Spleen (tissue), 11 donors: ENCODE measurements around the gene RNF115. TPM values are rescaled to one million over a fixed set of nuclear protein-coding genes. Genes with fewer than 3 reads are reported as not detected.

Source experiments
- DNase-seq: peaks from one replicate; pipeline ENCODE4 v3.0.0-alpha.2; 2020
- H3K27ac ChIP-seq, 8 donors: fragments of 200-600 bp; sonication (generic) in 7 of 8; 1 replicate in 4 of 8; 2 replicates in 4 of 8; pipeline versions ENCODE4 v1.5.0 to v1.8.0; 2016 to 2021; ENCODE audit warnings: inconsistent platforms in 4 of 8, mild to moderate bottlenecking in 4 of 8, moderate library complexity in 1 of 8
- H3K27me3 ChIP-seq, 7 donors: fragments of 200-600 bp; sonication (generic) in 6 of 7; replicated peaks in 1 of 7; 1 replicate in 4 of 7; 2 replicates in 3 of 7; pipeline versions ENCODE4 v1.5.0 to v1.8.0; 2016 to 2021; ENCODE audit warnings: inconsistent platforms in 3 of 7, mild to moderate bottlenecking in 1 of 7
- H3K36me3 ChIP-seq, 6 donors: fragments of 200-600 bp; sonication (generic) in 5 of 6; 1 replicate in 4 of 6; 2 replicates in 2 of 6; pipeline versions ENCODE4 v1.5.0 to v1.8.0; 2016 to 2021; ENCODE audit warnings: inconsistent platforms in 2 of 6
- H3K4me1 ChIP-seq, 6 donors: fragments of 200-600 bp; sonication (generic) in 5 of 6; 1 replicate in 3 of 6; 2 replicates in 3 of 6; pipeline versions ENCODE4 v1.5.0 to v1.8.0; 2016 to 2021; ENCODE audit warnings: inconsistent platforms in 3 of 6
- H3K4me3 ChIP-seq, 8 donors: fragments of 200-600 bp; sonication (generic) in 7 of 8; 1 replicate in 4 of 8; 2 replicates in 4 of 8; pipeline versions ENCODE4 v1.5.0 to v1.8.0; 2016 to 2021; ENCODE audit warnings: inconsistent platforms in 4 of 8, mild to moderate bottlenecking in 4 of 8, moderate library complexity in 2 of 8
- H3K9me3 ChIP-seq, 8 donors: fragments of 200-600 bp; sonication (generic) in 7 of 8; 1 replicate in 4 of 8; 2 replicates in 4 of 8; pipeline versions ENCODE4 v1.5.0 to v1.8.0; 2016 to 2021; ENCODE audit warnings: inconsistent platforms in 4 of 8
- CTCF ChIP-seq, 11 experiments: fragments of 200-600 bp in 7 of 11; fragments of 450-650 bp in 4 of 11; sonication (generic) in 4 of 11; IDR thresholded peaks in 8 of 11; conservative IDR thresholded peaks in 3 of 11; 1 replicate in 7 of 11; 2 replicates in 4 of 11; pipeline versions ENCODE4 v1.4.0 to v1.8.0; 2016 to 2021; ENCODE audit warnings: antibody characterized with exemption in 11 of 11, inconsistent platforms in 4 of 11, mild to moderate bottlenecking in 1 of 11
- POLR2A ChIP-seq, 3 donors: fragments of 450-650 bp; IDR thresholded peaks; one replicate each; pipeline ENCODE4 v1.5.1; 2017; ENCODE audit warnings: antibody characterized with exemption in 3 of 3, mild to moderate bottlenecking in 1 of 3
- POLR2AphosphoS5 ChIP-seq, 3 donors: sonication (generic); formaldehyde crosslinking; IDR thresholded peaks; one replicate each; pipeline ENCODE4 v1.5.1; 2017; ENCODE audit warnings: antibody characterized with exemption in 3 of 3
- WGBS, 5 donors: extraction: QIAGEN DNeasy Blood & Tissue Kit in 3 of 5; methylation state at CpG; one replicate each; pipeline versions ENCODE4 v1.1.5 to v1.1.7; 2013 to 2018; 5-methylcytosine and 5-hydroxymethylcytosine counted together
- intact Hi-C: fragments of 100-400 bp; cut with DNase I; formaldehyde crosslinking; loops from one replicate; pipeline ENCODE4 v1.15.0; 2023; ENCODE audit warnings: low total_unique reads
- polyA plus RNA-seq, 3 donors: library from polyadenylated mRNA; stranded (reverse); fragments of 200-250 nt; gene quantifications; one replicate each; pipeline ENCODE4 v1.2.1, GENCODE V29; 2013
- total RNA-seq, 7 donors: library from RNA; depleted of rRNA in 3 of 7; stranded (reverse); fragments of >200 nt in 3 of 7; fragmentation: NEBNext Ultra II Directional in 4 of 7; extraction: Animal tissue kit (Norgen Biotek cat#: 25700) in 4 of 7; gene quantifications; one replicate each; pipeline versions ENCODE4 v1.1.0 to v1.2.1, GENCODE V29; 2016 to 2021
- donor health status: healthy with polysubstance abuse.
- donor health status: DM: no; HTN: no; CAD: no; lungs with moderate emphysema.
- donor health status: DM: no; HTN: no; CAD: no.
- donor health status: Bipolar disorder and iron deficiency.
- donor health status: healthy.
- donor health status: DM: no; HTN: no; CAD: no.
- donor health status: DM: yes; HTN: yes; CAD: no.

Gene RNF115
- total and polyA plus RNA-seq, 10 donors: 4.8 to 27.2 (median 15.0) TPM

GRCh38 chr1:145806844-145807243 lies 17.1 kb downstream of the RNF115 start:
- no peak overlapping the region for H3K27ac ChIP-seq
- no peak overlapping the region for H3K4me3 ChIP-seq
- no peak for TF ChIP-seq POLR2AphosphoS5 (IDR thresholded peaks at IDR 0.05)
- no peak for TF ChIP-seq CTCF (IDR thresholded peaks at IDR 0.05 in 8 of 11, conservative IDR thresholded peaks at IDR 0.05 in 3 of 11)
- no peak for TF ChIP-seq POLR2A (IDR thresholded peaks at IDR 0.05)
- WGBS, 5 donors: 94 to 97% (median 96%) methylated on average over 7 of the region's 7 CpGs
- intact Hi-C loops: no loop called here
- H3K36me3 ChIP-seq: peaks cover 0 to 10% (median 0%) of the 10 kb centered on the region in 6 donors
- H3K9me3 ChIP-seq: no peaks in the 10 kb centered on the region
- DNase-seq: no peak
- no peaks in the 10 kb centered on the region for H3K27me3 ChIP-seq
- peaks cover 0 to 45% (median 11%) of the 10 kb centered on the region in 6 donors for H3K4me1 ChIP-seq

- intact Hi-C loops: no loop called here
- H3K9me3 ChIP-seq: no peaks in the 10 kb centered on the region
- peaks cover 0 to 10% (median 0%) of the 10 kb centered on the region in 6 donors for H3K36me3 ChIP-seq
- H3K4me3 ChIP-seq: no peak overlapping the region
- no peak for DNase-seq
- TF ChIP-seq POLR2A (IDR thresholded peaks at IDR 0.05) (no peak), CTCF (IDR thresholded peaks at IDR 0.05 in 8 of 11, conservative IDR thresholded peaks at IDR 0.05 in 3 of 11) (no peak), POLR2AphosphoS5 (IDR thresholded peaks at IDR 0.05) (no peak)
- no peak overlapping the region for H3K27ac ChIP-seq
- peaks cover 0 to 45% (median 11%) of the 10 kb centered on the region in 6 donors for H3K4me1 ChIP-seq
- 94 to 99% (median 97%) methylated on average over 4 of the region's 4 CpGs for WGBS, 5 donors
- H3K27me3 ChIP-seq: no peaks in the 10 kb centered on the region
Measured at GRCh38 chr1:145806408-145806807, 17.5 kb downstream of the RNF115 start.

GRCh38 chr1:145805057-145805456 lies 18.8 kb downstream of the RNF115 start:
- Histone ChIP-seq H3K4me3 (no peak overlapping the region), H3K27me3 (no peaks in the 10 kb centered on the region), H3K36me3 (peaks cover 0 to 10% (median 0%) of the 10 kb centered on the region in 6 donors), H3K4me1 (peaks cover 0 to 45% (median 11%) of the 10 kb centered on the region in 6 donors), H3K9me3 (no peaks in the 10 kb centered on the region), H3K27ac (no peak overlapping the region)
- no peak for DNase-seq
- TF ChIP-seq CTCF (IDR thresholded peaks at IDR 0.05 in 8 of 11, conservative IDR thresholded peaks at IDR 0.05 in 3 of 11) (no peak), POLR2A (IDR thresholded peaks at IDR 0.05) (no peak), POLR2AphosphoS5 (IDR thresholded peaks at IDR 0.05) (no peak)
- 81 to 97% (median 83%) methylated on average over 1 of the region's 1 CpG for WGBS, 5 donors
- intact Hi-C loops: no loop called here

GRCh38 chr1:145804235-145805045 lies 19.5 kb downstream of the RNF115 start:
- DNase-seq: no peak

More at GRCh38 chr1:145804235-145805045, 19.5 kb downstream of the RNF115 start:
- intact Hi-C loops: no loop called here
- Histone ChIP-seq H3K27me3 (no peaks in the 10 kb centered on the region), H3K4me1 (peaks cover 0 to 45% (median 11%) of the 10 kb centered on the region in 6 donors), H3K9me3 (no peaks in the 10 kb centered on the region), H3K4me3 (no peak overlapping the region), H3K36me3 (peaks cover 0 to 14% (median 0%) of the 10 kb centered on the region in 6 donors), H3K27ac (no peak overlapping the region)
- 39 to 64% (median 60%) methylated on average over 3 of the region's 3 CpGs for WGBS, 5 donors
- TF ChIP-seq CTCF (IDR thresholded peaks at IDR 0.05 in 8 of 11, conservative IDR thresholded peaks at IDR 0.05 in 3 of 11) (no peak), POLR2AphosphoS5 (IDR thresholded peaks at IDR 0.05) (no peak), POLR2A (IDR thresholded peaks at IDR 0.05) (no peak)
